K562 (cell line): Measurements from ENCODE around the gene C16orf95. TPM values are rescaled to one million over a fixed set of nuclear protein-coding genes. Genes with fewer than 3 reads are reported as not detected.

Experiments
- ATAC-seq: fragments of 200-7000 bp; cut with Tn5 transposase; 3 replicates; pipeline ENCODE4 v1.9.1; 2020; ENCODE audit warnings: moderate library complexity
- BruUV-seq: library from RNA; stranded (reverse); fragments of 400-500 nt; replicated peaks from 2 replicates; lab custom pipeline; 2021; lab: Mats Ljungman, UMichigan
- CTCF ChIA-PET: fragments of 300-600 bp; formaldehyde crosslinking; extraction: SDS; loops from one replicate; lab custom pipeline; 2021; ENCODE audit warnings: low intra/inter-chr PET ratio; lab: Yijun Ruan, JAX
- POLR2A ChIA-PET: fragments of 300-600, 350-650 bp; sonication (Branson Sonifier 250); formaldehyde crosslinking; extraction: SDS; loops from one replicate; lab custom pipeline; 2021; ENCODE audit warnings: antibody characterized with exemption, inconsistent platforms; lab: Yijun Ruan, JAX
- DNase-seq, 4 experiments: peaks; one replicate each; pipeline versions ENCODE4 v3.0.0 to v3.0.0-alpha.2; 2011 to 2018; ENCODE audit warnings: low spot score in 3 of 4, mixed read lengths in 3 of 4; ENCODE audit errors: extremely low read depth in 1 of 4
- FAIRE-seq: peaks from 2 replicates; lab custom pipeline; 2011; peaks lifted over from hg19 to GRCh38; lab: Jason Lieb, UNC
- H2AFZ ChIP-seq: 2 replicates; pipeline ENCODE4 v1.6.0; 2011; ENCODE audit warnings: low read depth, low read length, control low read depth, inconsistent platforms
- H3K27ac ChIP-seq: fragments of 200-600 bp; 3 replicates; pipeline ENCODE4 v1.8.0; 2011; ENCODE audit warnings: low read depth, mild to moderate bottlenecking, control low read depth, inconsistent platforms, low read length, moderate library complexity, mixed read lengths; ENCODE audit errors: extremely low read depth
- H3K27me3 ChIP-seq, 2 experiments: fragments of 300-600 bp in 1 of 2; 2 replicates in 1 of 2; 3 replicates in 1 of 2; pipeline versions ENCODE4 v1.6.0 to v1.8.0; 2011; ENCODE audit warnings: inconsistent platforms in 2 of 2, low read length in 2 of 2, mild to moderate bottlenecking in 1 of 2, mixed read lengths in 1 of 2, moderate library complexity in 1 of 2; ENCODE audit not compliant: control insufficient read depth in 2 of 2, insufficient read depth in 2 of 2
- H3K36me3 ChIP-seq: fragments of 300-600 bp; 3 replicates; pipeline ENCODE4 v1.8.0; 2011; ENCODE audit warnings: mild to moderate bottlenecking, low read length, inconsistent platforms; ENCODE audit not compliant: control insufficient read depth, insufficient read depth
- H3K4me1 ChIP-seq, 2 experiments: fragments of 200-600 bp in 1 of 2; replicated peaks in 1 of 2; 2 replicates in 1 of 2; 3 replicates in 1 of 2; pipeline versions ENCODE4 v1.5.1 to v1.8.0; 2011; ENCODE audit warnings: inconsistent platforms in 2 of 2, low read length in 2 of 2, mild to moderate bottlenecking in 1 of 2, mixed read lengths in 1 of 2, moderate library complexity in 1 of 2; ENCODE audit not compliant: control insufficient read depth in 2 of 2, insufficient read depth in 2 of 2
- H3K4me2 ChIP-seq: 2 replicates; pipeline ENCODE4 v1.6.1; 2011; ENCODE audit warnings: low read length, control low read depth, inconsistent platforms, mixed read lengths; ENCODE audit not compliant: insufficient read depth
- H3K4me3 ChIP-seq: fragments of 200-600 bp; sonication (generic), shearing (Covaris generic); 2 replicates; pipeline ENCODE4 v1.5.1; 2016; ENCODE audit warnings: control low read depth, inconsistent platforms
- H3K79me2 ChIP-seq: fragments of 200-600 bp; 3 replicates; pipeline ENCODE4 v1.8.0; 2011; ENCODE audit warnings: low read length, inconsistent platforms; ENCODE audit not compliant: control insufficient read depth, insufficient read depth
- H3K9ac ChIP-seq, 2 experiments: 2 replicates each; pipeline versions ENCODE4 v1.6.0 to v1.6.1; 2011; ENCODE audit warnings: low read depth in 2 of 2, low read length in 2 of 2, control low read depth in 1 of 2, inconsistent platforms in 1 of 2, mild to moderate bottlenecking in 1 of 2, mixed read lengths in 1 of 2; ENCODE audit not compliant: insufficient read depth in 1 of 2
- H3K9me1 ChIP-seq: one replicate; pipeline ENCODE4 v1.6.0; 2011; ENCODE audit warnings: inconsistent platforms, mild to moderate bottlenecking, low read length, moderate library complexity; ENCODE audit not compliant: control insufficient read depth, insufficient read depth
- H3K9me3 ChIP-seq: replicated peaks from 2 replicates; pipeline ENCODE4 v1.5.1; 2011; ENCODE audit warnings: low read depth, low read length, inconsistent platforms; ENCODE audit not compliant: control insufficient read depth, insufficient read depth
- H4K20me1 ChIP-seq: replicated peaks from 2 replicates; pipeline ENCODE4 v1.6.1; 2011; ENCODE audit warnings: low read length, inconsistent platforms, mixed read lengths; ENCODE audit not compliant: control insufficient read depth, insufficient read depth
- ATF1 ChIP-seq, 2 experiments: fragments of 450-650 bp in 1 of 2; IDR thresholded peaks; 2 replicates each; pipeline ENCODE4 v1.6.1; 2016; ENCODE audit warnings: missing compliant biosample characterization in 1 of 2, missing genetic modification characterization in 1 of 2
- CCAR2 ChIP-seq: fragments of 200-400 bp; formaldehyde crosslinking; IDR thresholded peaks from 2 replicates; pipeline ENCODE4 v1.6.1; 2017; ENCODE audit warnings: mild to moderate bottlenecking, low read depth, low read length
- CEBPZ ChIP-seq: fragments of 150-350 bp; IDR thresholded peaks from 2 replicates; pipeline ENCODE4 v1.6.1; 2014; ENCODE audit warnings: low read depth, mild to moderate bottlenecking, low read length, borderline replicate concordance
- DIDO1 ChIP-seq: fragments of 450-650 bp; IDR thresholded peaks from 2 replicates; pipeline ENCODE4 v1.6.1; 2016; ENCODE audit warnings: low read depth, missing biosample characterization, missing genetic modification characterization
- FOXK1 ChIP-seq: sonication (generic); formaldehyde crosslinking; IDR thresholded peaks from 2 replicates; pipeline ENCODE4 v1.8.0; 2022; ENCODE audit warnings: missing genetic modification reagents, mild to moderate bottlenecking, borderline replicate concordance
- MEIS2 ChIP-seq: fragments of 450-650 bp; IDR thresholded peaks from 2 replicates; pipeline ENCODE4 v1.6.1; 2014; ENCODE audit warnings: mild to moderate bottlenecking; ENCODE audit not compliant: partially characterized antibody
- MTF1 ChIP-seq: fragments of 250-450 bp; sonication (Bioruptor Pico); IDR thresholded peaks from 2 replicates; pipeline ENCODE4 v1.9.0; 2021; ENCODE audit warnings: moderate library complexity, mild to moderate bottlenecking, inconsistent platforms, borderline replicate concordance
- MXI1 ChIP-seq: IDR thresholded peaks from 2 replicates; pipeline ENCODE4 v1.6.1; 2011; ENCODE audit warnings: low read depth, mild to moderate bottlenecking, improper control_type of control experiment, low read length
- NONO ChIP-seq, 2 experiments: fragments of 200-400 bp in 1 of 2; fragments of 450-650 bp in 1 of 2; formaldehyde crosslinking in 1 of 2; IDR thresholded peaks; 2 replicates each; pipeline ENCODE4 v1.6.1; 2017; ENCODE audit warnings: low read depth in 2 of 2, mild to moderate bottlenecking in 2 of 2, moderate library complexity in 2 of 2, low read length in 1 of 2
- NR4A1 ChIP-seq, 2 experiments: fragments of 250-450 bp in 1 of 2; fragments of 450-650 bp in 1 of 2; sonication (Bioruptor Pico) in 1 of 2; IDR thresholded peaks; 2 replicates each; pipeline versions ENCODE4 v1.4.0 to v1.6.1; 2016 to 2020; ENCODE audit warnings: mild to moderate bottlenecking in 2 of 2, missing compliant biosample characterization in 1 of 2, missing genetic modification characterization in 1 of 2, moderate library complexity in 1 of 2
- RBM22 ChIP-seq: fragments of 200-400 bp; formaldehyde crosslinking; IDR thresholded peaks from 2 replicates; pipeline ENCODE4 v1.6.1; 2018; ENCODE audit warnings: low read length, low read depth; ENCODE audit not compliant: poor library complexity, severe bottlenecking
- RCOR1 ChIP-seq, 2 experiments: IDR thresholded peaks; 2 replicates each; pipeline ENCODE4 v1.6.1; 2012; ENCODE audit warnings: low read depth in 2 of 2, low read length in 2 of 2, borderline replicate concordance in 1 of 2, improper control_type of control experiment in 1 of 2
- THRAP3 ChIP-seq: fragments of 450-650 bp; IDR thresholded peaks from 2 replicates; pipeline ENCODE4 v1.6.1; 2016; ENCODE audit warnings: mild to moderate bottlenecking, inconsistent platforms, borderline replicate concordance
- ZC3H8 ChIP-seq: fragments of 450-650 bp; IDR thresholded peaks from 2 replicates; pipeline ENCODE4 v1.6.1; 2017
- ZSCAN29 ChIP-seq: fragments of 450-650 bp; IDR thresholded peaks from 2 replicates; pipeline ENCODE4 v1.6.1; 2017
- WGBS: fragments of 100-300 bp; shearing (Covaris generic); methylation state at CpG from one replicate; pipeline ENCODE4 v1.1.6; 2016; ENCODE audit warnings: low coverage, mixed read lengths; ENCODE audit not compliant: insufficient coverage; ENCODE audit errors: missing lambda C conversion rate; 5-methylcytosine and 5-hydroxymethylcytosine counted together
- in situ Hi-C: fragments of 300-500 bp; cut with MboI; formaldehyde crosslinking; loops from 4 replicates; pipeline ENCODE4 v1.15.0; 2018; ENCODE audit warnings: inconsistent platforms, mixed read lengths
- intact Hi-C: fragments of 100-400 bp; cut with micrococcal nuclease; formaldehyde crosslinking; loops from 2 replicates; pipeline ENCODE4 v1.14.2; 2022
- polyA plus RNA-seq, 8 experiments: library from polyadenylated mRNA; depleted of rRNA in 4 of 8; stranded (reverse) in 5 of 8; unstranded in 3 of 8; fragments of >200 nt; fragmentation: Nextera tagmentation in 2 of 8; fragmentation: Illumina TruSeq in 1 of 8; extraction: Ambion mirVana in 2 of 8; extraction: Trizol in 1 of 8; gene quantifications; 2 replicates each; pipeline versions ENCODE4 v1.2.1 to v1.2.3, GENCODE V29; 2011 to 2014; ENCODE audit warnings: inconsistent platforms in 1 of 8, missing spikeins in 1 of 8
- total RNA-seq, 7 experiments: library from RNA; depleted of rRNA in 6 of 7; stranded (reverse); fragments of >200 nt in 6 of 7; fragmentation: Illumina TruSeq in 2 of 7; extraction: Trizol in 2 of 7; gene quantifications; 2 replicates each; pipeline versions ENCODE4 v1.2.1 to v1.2.3, GENCODE V29; 2011 to 2021; ENCODE audit warnings: low replicate concordance in 1 of 7
- TF ChIP-seq, protein P1 (sequence below): fragments of 250-450 bp; sonication (Bioruptor Pico); IDR thresholded peaks from 2 replicates; pipeline ENCODE4 v1.8.0; 2022; ENCODE audit warnings: inconsistent platforms

C16orf95 gene
- total and polyA plus RNA-seq, 9 of the 15 experiments (the other 6 are each of a cell fraction or from before 2014, with no cell fraction given): 6.5 to 20.5 (median 9.4) TPM

DNA sequence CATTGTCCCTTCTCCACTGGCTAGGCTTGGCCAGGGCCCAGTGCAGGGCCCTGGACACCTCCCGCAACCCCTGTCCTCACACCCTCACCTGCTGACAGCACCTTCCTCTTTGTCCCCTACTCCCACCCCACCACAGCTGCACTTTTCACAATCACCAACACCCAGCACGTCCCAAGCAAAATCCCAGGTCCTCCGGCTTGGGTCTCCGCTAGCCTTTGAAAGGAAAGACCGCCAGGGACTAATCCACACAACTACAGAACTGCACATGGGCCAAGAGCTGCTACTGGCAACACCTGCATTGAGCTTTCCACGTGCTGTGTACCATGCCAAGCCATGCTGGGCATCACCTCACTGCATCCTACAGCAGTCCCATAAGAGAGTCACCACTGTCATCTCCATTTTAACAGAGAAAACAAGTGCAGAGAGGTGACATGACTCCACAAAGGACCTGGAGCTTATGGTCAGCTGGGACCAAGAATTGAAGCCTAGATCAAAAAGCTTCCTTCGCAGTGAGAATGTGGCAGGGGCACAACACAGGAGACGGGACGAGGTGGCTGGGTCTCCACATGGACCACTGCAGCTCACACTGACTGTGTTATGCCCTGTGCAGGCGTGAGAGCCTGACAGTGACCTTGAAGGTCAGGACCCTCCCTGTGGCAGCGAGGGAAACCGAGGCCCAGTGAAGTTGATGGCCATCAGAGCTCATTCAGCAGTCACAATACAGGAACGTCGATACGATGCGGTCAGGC lies 43.8 kb upstream of the C16orf95 start (continued):
- TF ChIP-seq CEBPZ (no peak), FOXK1 (CRISPR knock-in tag) (no peak), NONO (IDR thresholded peaks at IDR 0.05; ENCODE audit: low read depth in 2 of 2, low read length in 1 of 2) (no peak)

DNA sequence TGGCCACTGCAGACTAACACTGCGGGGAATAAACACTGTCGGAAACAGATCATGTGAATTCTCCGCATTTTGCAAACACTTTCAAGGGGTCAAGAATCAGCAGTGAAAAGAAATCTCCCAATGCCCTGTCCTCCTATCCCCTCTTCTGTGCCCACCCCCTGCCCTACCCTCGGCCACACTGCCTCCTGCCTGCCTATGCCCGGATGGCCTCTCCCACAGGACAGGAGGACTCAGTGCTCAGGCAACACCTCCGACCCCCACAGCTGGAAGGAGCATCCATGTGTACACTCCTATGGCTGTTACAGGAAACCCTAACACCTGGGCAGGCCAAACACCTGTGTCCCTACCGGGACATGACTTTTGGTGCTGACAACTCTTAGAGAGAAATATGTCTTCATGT lies 41.9 kb upstream of the C16orf95 start:
- peaks cover 8 to 9% of the 10 kb centered on the region in 2 experiments for H3K4me1 ChIP-seq
- peaks cover 2% of the 10 kb centered on the region for H3K9me1 ChIP-seq
- ChIA-PET POLR2A (interaction anchor here (1.6 to 1.8 kb wide), 2 partner anchors 10 to 11 kb away, joined by 4 to 6 read pairs; no protein-coding TSS in a partner anchor), CTCF (no interaction called here)
- H3K9me3 ChIP-seq: no peaks in the 10 kb centered on the region
- in situ Hi-C loops: no loop called here
- BruUV-seq: no TSS peak
- H3K27ac ChIP-seq: no peak overlapping the region
- no peak overlapping the region for H2AFZ ChIP-seq
- DNase-seq (no peak), FAIRE-seq (no peak), ATAC-seq (no peak)
- H3K79me2 ChIP-seq: peaks cover 19% of the 10 kb centered on the region
- H3K36me3 ChIP-seq: peaks cover 67% of the 10 kb centered on the region; the same call in 2 of the 3 replicates
- WGBS: 96% methylated on average over 7 of the region's 7 CpGs
- peaks cover 9% of the 10 kb centered on the region for H4K20me1 ChIP-seq
- H3K4me2 ChIP-seq: no peak overlapping the region
- H3K27me3 ChIP-seq: no peaks in the 10 kb centered on the region
- no peak overlapping the region for H3K4me3 ChIP-seq
- H3K9ac ChIP-seq: no peak overlapping the region
- intact Hi-C loops: no loop called here
- TF ChIP-seq MTF1 (no peak), MXI1 (no peak), ATF1 (CRISPR knock-in tag; IDR thresholded peaks at IDR 0.05) (no peak), ATF1 (tag; IDR thresholded peaks at IDR 0.05) (no peak), RCOR1 (IDR thresholded peaks at IDR 0.05; ENCODE audit: borderline replicate concordance in 1 of 2, low read depth in 2 of 2, low read length in 2 of 2) (no peak), THRAP3 (no peak), NR4A1 (CRISPR knock-in tag; IDR thresholded peaks at IDR 0.05) (no peak), NR4A1 (tag; IDR thresholded peaks at IDR 0.05) (no peak), DIDO1 (tag) (no peak), ZC3H8 (no peak), CCAR2 (no peak), ZSCAN29 (no peak), RBM22 (no peak), MEIS2 (no peak)
- TF ChIP-seq, protein P1, sequence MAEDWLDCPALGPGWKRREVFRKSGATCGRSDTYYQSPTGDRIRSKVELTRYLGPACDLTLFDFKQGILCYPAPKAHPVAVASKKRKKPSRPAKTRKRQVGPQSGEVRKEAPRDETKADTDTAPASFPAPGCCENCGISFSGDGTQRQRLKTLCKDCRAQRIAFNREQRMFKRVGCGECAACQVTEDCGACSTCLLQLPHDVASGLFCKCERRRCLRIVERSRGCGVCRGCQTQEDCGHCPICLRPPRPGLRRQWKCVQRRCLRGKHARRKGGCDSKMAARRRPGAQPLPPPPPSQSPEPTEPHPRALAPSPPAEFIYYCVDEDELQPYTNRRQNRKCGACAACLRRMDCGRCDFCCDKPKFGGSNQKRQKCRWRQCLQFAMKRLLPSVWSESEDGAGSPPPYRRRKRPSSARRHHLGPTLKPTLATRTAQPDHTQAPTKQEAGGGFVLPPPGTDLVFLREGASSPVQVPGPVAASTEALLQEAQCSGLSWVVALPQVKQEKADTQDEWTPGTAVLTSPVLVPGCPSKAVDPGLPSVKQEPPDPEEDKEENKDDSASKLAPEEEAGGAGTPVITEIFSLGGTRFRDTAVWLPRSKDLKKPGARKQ (CRISPR knock-in tag): no peak
